ENCODE results near the gene EDIL3. TPM values are rescaled to one million over a fixed set of nuclear protein-coding genes. Genes with fewer than 3 reads are reported as not detected.

The EDIL3 gene
- total and polyA plus RNA-seq, 2 of the 8 experiments (the other 6 are each of a cell fraction or from before 2014, with no cell fraction given): 14.7 to 47.2 TPM

- Histone ChIP-seq H3K79me1 (ENCODE audit: low read depth, low read length) (no peaks in the 10 kb centered on the region), H3K27ac (ENCODE audit: low read depth, low read length) (no peak overlapping the region), H3K23me2 (ENCODE audit: low read depth, low read length) (no peaks in the 10 kb centered on the region), H2AFZ (ENCODE audit: low read length) (no peak overlapping the region), H2BK15ac (ENCODE audit: low read length) (no peak overlapping the region), H3K9ac (replicated peaks in 1 of 4; ENCODE audit: extremely low read depth in 1 of 4, low read depth in 3 of 4, low read length in 3 of 4) (no peak overlapping the region), H3K4me1 (replicated peaks in 1 of 4; ENCODE audit: control insufficient read depth in 3 of 4, insufficient read depth in 4 of 4, low read length in 3 of 4) (no peaks in the 10 kb centered on the region), H3K4ac (replicated peaks; ENCODE audit: insufficient read length, low read depth, low read length) (no peak overlapping the region), H3K14ac (ENCODE audit: insufficient read length) (no peak overlapping the region), H4K20me1 (replicated peaks in 1 of 2; ENCODE audit: control insufficient read depth in 1 of 2, insufficient read depth in 2 of 2, low read length in 2 of 2) (no peaks in the 10 kb centered on the region), H4K91ac (replicated peaks; ENCODE audit: insufficient read length, low read length) (no peak overlapping the region), H2BK120ac (replicated peaks; ENCODE audit: low read depth, low read length) (no peak overlapping the region), H2BK5ac (ENCODE audit: low read depth, low read length) (no peak overlapping the region), H3K18ac (ENCODE audit: extremely low read depth, low read length) (no peak overlapping the region), H3K79me2 (ENCODE audit: control insufficient read depth in 1 of 2, insufficient read depth in 2 of 2, low read length in 2 of 2) (no peaks in the 10 kb centered on the region), H3K23ac (ENCODE audit: insufficient read length) (no peak overlapping the region), H3K56ac (replicated peaks; ENCODE audit: insufficient read length, low read depth, low read length) (no peak overlapping the region), H2BK12ac (ENCODE audit: low read depth, low read length) (no peak overlapping the region), H3K4me3 (ENCODE audit: extremely low read depth in 1 of 4, insufficient read depth in 2 of 4, low read depth in 3 of 4, low read length in 4 of 4) (no peak overlapping the region), H3K27me3 (replicated peaks in 1 of 4; ENCODE audit: control insufficient read depth in 3 of 4, extremely low read depth in 1 of 4, insufficient read depth in 3 of 4, low read length in 3 of 4) (no peaks in the 10 kb centered on the region), H2AK5ac (ENCODE audit: low read depth, low read length) (no peak overlapping the region), H3K4me2 (ENCODE audit: insufficient read depth in 1 of 2, low read depth in 2 of 2, low read length in 2 of 2) (no peak overlapping the region), H4K8ac (ENCODE audit: extremely low read depth, insufficient read depth, low read length) (no peak overlapping the region), H3K9me3 (ENCODE audit: insufficient read depth in 2 of 2, low read depth in 1 of 2, low read length in 1 of 2) (no peaks in the 10 kb centered on the region), H2BK20ac (ENCODE audit: low read length) (no peak overlapping the region), H4K5ac (ENCODE audit: insufficient read length, low read depth, low read length) (no peak overlapping the region), H3K36me3 (ENCODE audit: control insufficient read depth in 2 of 4, insufficient read depth in 4 of 4, low read length in 3 of 4) (peaks cover 0 to 7% (median 2%) of the 10 kb centered on the region in 4 experiments; a peak in 2 of 8 replicates)
- TF ChIP-seq NRF1 (IDR thresholded peaks at IDR 0.05; ENCODE audit: low read depth, low read length) (no peak), HDAC6 (IDR thresholded peaks at IDR 0.05; ENCODE audit: low read depth, low read length) (no peak), RNF2 (IDR thresholded peaks at IDR 0.05; ENCODE audit: borderline replicate concordance, low read depth, low read length, missing control alignments, poor library complexity, severe bottlenecking) (no peak), CEBPB (IDR thresholded peaks at IDR 0.05; ENCODE audit: low read depth, low read length) (no peak), SP4 (IDR thresholded peaks at IDR 0.05; ENCODE audit: low read length) (no peak), CHD1 (IDR thresholded peaks at IDR 0.05; ENCODE audit: low read depth, low read length) (no peak), SIN3A (conservative IDR thresholded peaks at IDR 0.05 in 1 of 2, IDR thresholded peaks at IDR 0.05 in 1 of 2; ENCODE audit: low read depth in 1 of 2, low read length in 2 of 2) (no peak), MAFK (IDR thresholded peaks at IDR 0.05; ENCODE audit: low read depth, low read length) (no peak)
- DNase-seq (ENCODE audit: low read depth in 1 of 2, low spot score in 2 of 2) (no peak), FAIRE-seq (no peak)
- CTCF ChIA-PET (ENCODE audit: partially characterized antibody): interaction anchor here (1.1 kb wide), 1 partner anchor 136 kb away, joined by 3 read pairs; no protein-coding TSS in a partner anchor
- 93% methylated on average over 1 of the region's 1 CpG; no CpG with 5 or more reads in 1 of the 2 experiments for WGBS, 2 experiments (ENCODE audit: extremely low coverage in 1 of 2, insufficient coverage in 1 of 2, insufficient read length in 1 of 2, insufficient replicate concordance in 2 of 2, low coverage in 1 of 2, low lambda C conversion rate in 2 of 2, missing lambda C conversion rate in 1 of 2)
- POLR2A ChIA-PET (ENCODE audit: partially characterized antibody): no interaction called here
Observed at GRCh38 chr5:84063041-84063440, 321.6 kb downstream of the EDIL3 start.

All from H1 (cell line).